ENCODE data around the gene KLC1.

Gene KLC1

GRCh38 chr14:103654619-103655018, 25.6 kb downstream of the KLC1 start:
- TF ChIP-seq JUND (IDR thresholded peaks at IDR 0.05; ENCODE audit: low read depth) = no peak
- no peak for DNase-seq (ENCODE audit: low read depth in 1 of 2, low spot score in 1 of 2)
- in situ Hi-C loops (cut with HindIII; ENCODE audit: low pct_unique_long_range_greater_than_20kb, low sequenced_read_pairs) = no loop called here

- TF ChIP-seq JUND (IDR thresholded peaks at IDR 0.05; ENCODE audit: low read depth) = no peak
- DNase-seq (ENCODE audit: low read depth in 1 of 2, low spot score in 1 of 2) = no peak
- in situ Hi-C loops (cut with HindIII; ENCODE audit: low pct_unique_long_range_greater_than_20kb, low sequenced_read_pairs) = no loop called here
These were observed 27.2 kb downstream of the KLC1 start for GRCh38 chr14:103656031-103656755.

DNA sequence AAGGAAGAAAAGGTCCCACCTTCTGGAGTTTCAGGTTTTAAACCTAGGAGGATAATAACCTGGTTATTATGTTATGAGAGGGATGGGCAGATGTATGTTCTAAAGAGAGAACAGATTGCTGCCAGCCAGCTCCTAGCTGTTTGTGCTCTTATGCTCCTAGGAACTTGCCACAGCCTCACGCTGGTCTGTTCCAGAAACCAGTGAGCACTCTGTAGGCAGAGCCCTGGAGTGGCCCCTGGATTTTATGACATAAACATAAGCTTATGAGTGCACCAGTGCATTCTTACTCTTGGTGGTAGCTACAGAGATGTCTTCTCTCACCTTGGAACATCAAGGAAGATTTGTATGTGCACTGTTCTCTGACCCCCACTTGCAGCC, 27.7 kb downstream of the KLC1 start:
- TF ChIP-seq JUND (IDR thresholded peaks at IDR 0.05; ENCODE audit: low read depth) = no peak
- in situ Hi-C loops (cut with HindIII; ENCODE audit: low pct_unique_long_range_greater_than_20kb, low sequenced_read_pairs) = no loop called here
- DNase-seq (ENCODE audit: low read depth in 1 of 2, low spot score in 1 of 2) = no peak

DNA sequence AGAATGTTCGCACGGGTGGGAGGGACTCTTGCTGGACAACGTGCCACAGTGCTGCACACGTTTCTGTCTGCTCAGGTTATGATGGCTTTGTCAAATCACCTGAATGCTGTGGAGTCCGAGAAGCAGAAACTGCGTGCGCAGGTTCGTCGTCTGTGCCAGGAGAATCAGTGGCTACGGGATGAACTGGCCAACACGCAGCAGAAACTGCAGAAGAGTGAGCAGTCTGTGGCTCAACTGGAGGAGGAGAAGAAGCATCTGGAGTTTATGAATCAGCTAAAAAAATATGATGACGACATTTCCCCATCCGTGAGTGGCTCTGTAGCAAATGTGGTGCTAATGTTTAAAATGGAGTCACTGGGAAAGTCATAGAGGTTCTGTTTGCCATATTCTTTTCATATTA, 28.5 kb downstream of the KLC1 start:
- no peak for DNase-seq (ENCODE audit: low read depth in 1 of 2, low spot score in 1 of 2)
- in situ Hi-C loops (cut with HindIII; ENCODE audit: low pct_unique_long_range_greater_than_20kb, low sequenced_read_pairs) = no loop called here

DNA sequence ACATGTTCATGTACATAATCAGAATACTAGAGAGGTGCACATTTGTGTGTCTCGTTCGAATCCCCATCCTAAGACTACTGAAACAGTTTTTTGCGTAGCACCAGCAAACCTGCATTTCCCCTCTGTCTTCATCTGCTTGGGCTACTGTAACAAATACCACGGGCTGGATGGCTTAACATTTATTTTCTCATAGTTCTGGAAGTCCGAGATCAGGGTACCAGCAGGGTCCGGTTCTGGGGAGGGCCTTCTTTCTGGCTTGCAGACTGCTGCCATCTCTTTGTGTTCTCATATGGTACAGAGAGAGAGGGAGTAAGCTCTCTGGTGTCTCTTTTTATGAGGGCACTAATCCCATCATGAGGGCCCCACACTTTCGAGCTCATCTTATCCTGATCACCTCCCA, 30.6 kb downstream of the KLC1 start:
- TF ChIP-seq JUND (IDR thresholded peaks at IDR 0.05; ENCODE audit: low read depth) = no peak
- no peak for DNase-seq (ENCODE audit: low read depth in 1 of 2, low spot score in 1 of 2)
- in situ Hi-C loops (cut with HindIII; ENCODE audit: low pct_unique_long_range_greater_than_20kb, low sequenced_read_pairs) = no loop called here

More for the DNA sequence above, 28.5 kb downstream of the KLC1 start:
- TF ChIP-seq JUND (IDR thresholded peaks at IDR 0.05; ENCODE audit: low read depth) = no peak

GRCh38 chr14:103662029-103662428, 33.0 kb downstream of the KLC1 start:
- in situ Hi-C loops (cut with HindIII; ENCODE audit: low pct_unique_long_range_greater_than_20kb, low sequenced_read_pairs) = no loop called here
- DNase-seq (ENCODE audit: low read depth in 1 of 2, low spot score in 1 of 2) = no peak
- no peak for TF ChIP-seq JUND (IDR thresholded peaks at IDR 0.05; ENCODE audit: low read depth)

- in situ Hi-C loops (cut with HindIII; ENCODE audit: low pct_unique_long_range_greater_than_20kb, low sequenced_read_pairs) = no loop called here
- TF ChIP-seq JUND (IDR thresholded peaks at IDR 0.05; ENCODE audit: low read depth) = no peak
These were observed 33.6 kb downstream of the KLC1 start for GRCh38 chr14:103662591-103662990.

GRCh38 chr14:103663506-103663905, 34.5 kb downstream of the KLC1 start:
- no peak for TF ChIP-seq JUND (IDR thresholded peaks at IDR 0.05; ENCODE audit: low read depth)
- no peak for DNase-seq (ENCODE audit: low read depth in 1 of 2, low spot score in 1 of 2)
- in situ Hi-C loops (cut with HindIII; ENCODE audit: low pct_unique_long_range_greater_than_20kb, low sequenced_read_pairs) = no loop called here

More at GRCh38 chr14:103662591-103662990, 33.6 kb downstream of the KLC1 start:
- DNase-seq (ENCODE audit: low read depth in 1 of 2, low spot score in 1 of 2) = no peak

- TF ChIP-seq JUND (IDR thresholded peaks at IDR 0.05; ENCODE audit: low read depth) = no peak
- DNase-seq (ENCODE audit: low read depth in 1 of 2, low spot score in 1 of 2) = no peak
- in situ Hi-C loops (cut with HindIII; ENCODE audit: low pct_unique_long_range_greater_than_20kb, low sequenced_read_pairs) = no loop called here
These were observed 38.7 kb downstream of the KLC1 start for GRCh38 chr14:103667671-103668070.

DNA sequence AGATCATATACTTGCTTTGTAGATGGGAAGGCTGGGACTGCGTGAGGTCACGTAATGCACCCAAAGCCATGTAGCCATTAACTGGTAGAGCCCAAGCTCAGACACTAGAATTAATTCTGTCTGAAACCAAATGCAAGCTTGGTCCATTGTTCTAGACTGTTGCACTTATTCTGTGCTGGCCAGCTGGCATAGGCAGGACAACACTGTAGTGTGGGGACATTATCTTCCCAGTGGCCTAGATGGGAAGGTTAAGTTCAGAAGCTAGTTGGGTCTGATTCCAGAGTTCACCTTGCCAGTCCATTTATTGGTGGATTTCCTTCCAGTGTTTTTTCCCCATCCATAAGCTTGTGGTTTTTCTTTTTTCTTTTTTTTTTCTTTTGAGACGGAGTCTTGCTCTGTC, 39.1 kb downstream of the KLC1 start:
- no peak for TF ChIP-seq JUND (IDR thresholded peaks at IDR 0.05; ENCODE audit: low read depth)
- DNase-seq (ENCODE audit: low read depth in 1 of 2, low spot score in 1 of 2) = no peak
- in situ Hi-C loops (cut with HindIII; ENCODE audit: low pct_unique_long_range_greater_than_20kb, low sequenced_read_pairs) = no loop called here

GRCh38 chr14:103669370-103669769, 40.4 kb downstream of the KLC1 start:
- in situ Hi-C loops (cut with HindIII; ENCODE audit: low pct_unique_long_range_greater_than_20kb, low sequenced_read_pairs) = no loop called here
- DNase-seq (ENCODE audit: low read depth in 1 of 2, low spot score in 1 of 2) = no peak
- no peak for TF ChIP-seq JUND (IDR thresholded peaks at IDR 0.05; ENCODE audit: low read depth)

- in situ Hi-C loops (cut with HindIII; ENCODE audit: low pct_unique_long_range_greater_than_20kb, low sequenced_read_pairs) = no loop called here
- no peak for TF ChIP-seq JUND (IDR thresholded peaks at IDR 0.05; ENCODE audit: low read depth)
- DNase-seq (ENCODE audit: low read depth in 1 of 2, low spot score in 1 of 2) = no peak
These were observed 42.9 kb downstream of the KLC1 start for GRCh38 chr14:103671911-103672310.

DNA sequence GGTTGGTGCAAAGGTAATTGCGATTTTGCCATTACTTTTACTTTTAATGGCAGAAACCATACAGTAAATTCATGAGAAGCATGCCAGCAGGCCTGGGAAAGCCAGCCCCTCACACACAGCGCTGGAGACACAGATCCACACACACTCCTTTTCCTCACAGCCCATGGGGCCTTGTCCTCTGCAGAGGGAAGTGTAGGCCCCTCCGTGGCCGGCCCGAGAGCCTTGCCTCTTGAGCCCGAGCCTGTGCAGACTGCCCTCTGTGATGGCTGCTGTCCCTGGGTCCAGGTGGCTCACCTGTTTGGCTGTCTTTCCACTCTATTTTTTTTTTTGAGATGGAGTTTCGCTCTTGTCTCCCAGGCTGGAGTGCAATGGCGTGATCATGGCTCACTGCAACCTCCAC, 46.9 kb downstream of the KLC1 start:
- TF ChIP-seq JUND (IDR thresholded peaks at IDR 0.05; ENCODE audit: low read depth) = no peak
- DNase-seq (ENCODE audit: low read depth in 1 of 2, low spot score in 1 of 2) = no peak
- in situ Hi-C loops (cut with HindIII; ENCODE audit: low pct_unique_long_range_greater_than_20kb, low sequenced_read_pairs) = no loop called here

Data from T47D (cell line).